NCI-H82 treated with DMSO at 0.1 percent for 48 hours (cell line): ENCODE data around the gene LIN7C.
"Not testable (repeated sequence)": the region's sequence is repeated elsewhere in the genome, so short reads cannot be mapped to it uniquely, and the experiment has no call there.

Experiments used
- DNase-seq: peaks from one replicate; lab custom pipeline; 2025; ENCODE audit not compliant: unreplicated experiment; lab: John Stamatoyannopoulos, UW

The LIN7C gene, protein sequence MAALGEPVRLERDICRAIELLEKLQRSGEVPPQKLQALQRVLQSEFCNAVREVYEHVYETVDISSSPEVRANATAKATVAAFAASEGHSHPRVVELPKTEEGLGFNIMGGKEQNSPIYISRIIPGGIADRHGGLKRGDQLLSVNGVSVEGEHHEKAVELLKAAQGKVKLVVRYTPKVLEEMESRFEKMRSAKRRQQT

GRCh38 chr11:27506200-27507182 lies at the start of gene LIN7C:
Gene LIN7C (minus strand): TSS chr11:27506769. CDS start chr11:27506752, 17 bp downstream.
- DNase-seq: peak; percentile 94

DNA sequence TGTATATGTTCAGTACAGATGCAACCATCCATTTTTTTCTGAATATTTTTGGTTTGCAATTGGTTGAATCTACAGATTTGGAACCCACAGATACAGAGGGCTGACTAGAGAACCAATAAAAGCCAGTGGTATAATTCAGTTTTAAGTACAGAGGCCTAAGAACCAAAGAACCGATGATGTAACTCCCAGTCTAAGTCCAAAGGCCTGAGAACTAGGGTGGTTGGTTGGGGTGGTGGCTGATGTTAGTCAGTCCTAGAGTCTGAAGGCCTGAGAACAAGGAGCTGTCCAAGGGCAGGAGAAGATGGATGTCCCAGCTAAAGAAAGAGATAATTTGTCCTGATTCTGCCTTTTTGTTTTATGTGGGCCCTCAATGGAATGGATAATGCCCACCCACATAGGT lies 48.7 kb upstream of the LIN7C start:
- no peak for DNase-seq

DNA sequence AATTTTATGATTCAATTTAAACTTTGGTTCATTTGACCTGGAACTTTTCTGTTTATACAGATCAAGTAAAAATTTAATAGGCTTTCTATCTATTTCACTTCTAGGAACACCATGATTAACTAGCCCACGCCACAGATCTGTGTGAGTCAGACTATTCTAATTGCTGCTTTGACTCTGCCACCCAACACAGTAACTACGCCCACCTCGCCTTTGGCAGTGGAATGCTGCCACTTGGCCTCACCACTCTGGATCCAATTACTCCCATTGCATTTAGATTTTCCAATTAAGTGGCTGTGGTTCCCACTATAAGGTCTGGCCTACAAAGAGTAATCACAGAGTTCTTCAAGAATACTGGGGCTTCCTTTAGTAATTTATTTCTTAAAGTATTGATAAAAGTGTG lies 46.6 kb upstream of the LIN7C start:
- DNase-seq: no peak

GRCh38 chr11:27552341-27552740 lies 45.8 kb upstream of the LIN7C start:
- peak; percentile 84 for DNase-seq

- DNase-seq: no peak
Observed at GRCh38 chr11:27551127-27551526, 44.6 kb upstream of the LIN7C start.

- peak; percentile 33 for DNase-seq
Observed at GRCh38 chr11:27545946-27546345, 39.4 kb upstream of the LIN7C start.

DNA sequence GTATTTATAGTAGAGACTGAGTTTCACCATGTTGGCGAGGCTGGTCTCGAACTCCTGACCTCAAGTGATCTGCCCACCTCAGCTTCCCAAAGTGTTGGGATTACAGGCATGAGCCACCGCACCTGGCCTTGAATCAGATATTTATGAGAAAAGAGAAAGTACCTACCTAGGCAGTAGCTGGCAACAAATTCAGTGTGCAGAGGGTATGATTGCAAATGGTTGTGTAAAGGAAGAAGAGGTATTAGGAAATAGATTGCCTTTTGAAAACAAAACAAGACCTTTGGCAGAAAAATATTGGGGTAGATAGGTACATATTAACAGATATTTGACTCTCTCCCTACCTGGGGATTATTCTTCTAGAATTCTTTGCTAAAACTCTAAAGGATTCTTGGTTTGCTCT lies 38.5 kb upstream of the LIN7C start:
- DNase-seq: no peak

GRCh38 chr11:27541790-27542189 lies 35.2 kb upstream of the LIN7C start:
- DNase-seq: no peak

DNA sequence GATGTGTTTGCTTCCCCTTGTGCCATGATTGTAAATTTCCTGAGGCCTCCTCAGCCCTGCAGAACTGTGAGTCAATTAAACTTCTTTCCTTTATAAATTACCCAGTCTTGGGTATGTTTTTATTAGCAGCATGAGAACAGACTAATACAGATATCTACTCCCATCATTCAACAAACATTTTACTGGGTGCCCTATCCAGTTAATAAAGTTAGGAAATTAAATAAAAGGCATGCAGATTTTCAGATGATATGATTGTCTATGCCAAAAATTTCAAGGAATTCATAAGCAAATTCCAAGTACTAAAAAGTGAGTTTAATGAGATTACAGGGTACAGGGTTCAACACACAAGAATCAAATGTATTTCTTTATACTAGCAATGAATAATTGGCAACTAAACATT lies 33.5 kb upstream of the LIN7C start:
- DNase-seq: no peak

DNA sequence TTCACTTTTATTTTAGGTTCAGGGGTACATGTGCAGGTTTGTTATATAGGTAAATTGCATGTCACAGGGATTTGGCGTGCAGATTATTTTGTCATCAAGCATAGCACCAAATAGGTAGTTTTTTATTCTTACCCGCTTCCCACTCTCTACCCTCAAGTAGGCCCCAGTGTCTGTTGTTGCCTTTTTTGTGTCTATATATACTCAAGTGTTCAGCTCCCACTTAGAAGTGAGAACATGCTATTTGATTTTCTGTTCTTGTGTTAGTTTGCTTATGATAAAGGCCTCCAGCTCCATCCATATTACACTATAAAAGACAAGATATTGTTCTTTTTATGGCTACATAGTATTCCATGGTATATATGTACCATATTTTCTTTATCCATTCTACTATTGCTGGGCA lies 28.5 kb upstream of the LIN7C start:
- DNase-seq: no peak

- no peak for DNase-seq
Observed at GRCh38 chr11:27532652-27533325, 26.2 kb upstream of the LIN7C start.

GRCh38 chr11:27528712-27529111 lies 22.1 kb upstream of the LIN7C start:
- no peak for DNase-seq

DNA sequence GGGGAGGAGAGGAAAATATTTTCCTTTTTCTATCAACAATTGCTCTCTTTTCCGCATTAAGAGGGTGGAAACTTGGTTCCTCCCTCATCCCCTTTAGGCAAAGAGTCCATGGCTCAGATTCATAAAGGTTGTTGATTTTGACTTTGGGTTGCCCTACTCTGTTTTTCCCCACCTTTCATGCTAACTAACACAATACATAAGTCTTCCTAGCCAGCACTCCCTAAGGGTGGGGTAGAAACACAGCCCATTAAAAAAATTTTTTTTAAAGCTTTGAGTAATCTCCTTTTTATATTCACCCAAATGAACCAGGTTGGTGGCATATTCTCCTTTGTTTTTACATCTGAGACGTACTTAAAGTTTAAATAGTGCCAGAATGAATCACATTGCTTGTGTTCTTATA lies 20.0 kb upstream of the LIN7C start:
- no peak for DNase-seq

GRCh38 chr11:27525824-27526516 lies 19.4 kb upstream of the LIN7C start:
- no peak for DNase-seq

DNA sequence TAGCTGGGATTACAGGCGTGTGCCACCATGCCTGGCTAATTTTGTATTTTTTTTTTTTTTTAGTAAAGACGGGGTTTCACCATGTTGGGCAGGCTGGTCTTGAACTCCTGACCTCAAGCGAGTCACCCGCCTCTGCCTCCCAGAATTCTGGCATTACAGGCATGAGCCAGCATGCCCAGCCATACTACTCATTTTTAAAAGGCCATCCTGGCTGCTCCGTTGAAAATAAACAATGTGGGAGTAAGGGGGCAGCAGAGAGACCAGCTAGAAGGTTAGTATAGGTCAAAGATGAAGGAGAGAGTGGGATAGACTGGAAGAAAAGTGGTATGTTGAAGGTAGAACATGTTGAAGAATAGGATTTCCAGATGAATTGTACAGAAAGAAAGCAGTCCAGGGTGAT lies 17.6 kb upstream of the LIN7C start:
- no peak for DNase-seq

DNA sequence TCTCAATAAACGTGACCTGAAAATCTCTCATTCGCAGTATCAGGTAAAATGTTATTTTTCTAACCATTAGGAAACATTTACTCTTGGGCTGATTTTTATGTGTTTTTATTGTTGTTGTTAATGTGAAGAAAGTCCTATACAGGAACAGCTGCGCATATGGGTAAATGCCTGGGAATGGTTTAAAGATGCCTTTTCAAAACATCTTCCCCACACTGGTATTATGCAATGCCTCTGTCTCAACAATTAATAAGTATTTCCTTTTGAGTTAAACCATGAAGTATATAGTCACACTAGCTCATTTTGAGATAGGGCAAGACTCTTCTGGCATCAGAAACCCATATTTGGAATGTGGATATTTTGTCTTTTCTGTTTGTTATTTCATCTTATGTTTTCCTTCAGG lies 13.7 kb upstream of the LIN7C start:
- DNase-seq: no peak

DNA sequence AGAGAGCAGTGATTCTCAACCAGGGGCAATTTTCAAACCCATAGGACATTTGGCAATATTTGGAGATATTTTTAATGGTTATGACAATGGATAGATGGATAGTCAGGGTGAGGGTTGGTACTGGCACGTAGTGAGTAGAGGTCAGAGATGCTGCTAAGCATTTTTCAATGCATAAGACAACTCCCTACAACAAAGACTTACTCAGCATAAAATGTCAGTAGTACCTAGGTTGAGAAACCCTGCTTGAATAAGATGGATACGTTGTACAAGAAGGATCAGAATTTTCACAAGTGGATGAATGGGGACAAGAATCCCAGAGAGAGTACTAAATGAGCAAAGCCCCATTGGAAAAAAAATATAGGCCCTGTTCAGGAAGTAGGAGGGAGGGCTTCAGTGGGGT lies 11.9 kb upstream of the LIN7C start:
- no peak for DNase-seq

- DNase-seq: not testable (repeated sequence)
Observed at GRCh38 chr11:27517490-27517889, 10.9 kb upstream of the LIN7C start.

DNA sequence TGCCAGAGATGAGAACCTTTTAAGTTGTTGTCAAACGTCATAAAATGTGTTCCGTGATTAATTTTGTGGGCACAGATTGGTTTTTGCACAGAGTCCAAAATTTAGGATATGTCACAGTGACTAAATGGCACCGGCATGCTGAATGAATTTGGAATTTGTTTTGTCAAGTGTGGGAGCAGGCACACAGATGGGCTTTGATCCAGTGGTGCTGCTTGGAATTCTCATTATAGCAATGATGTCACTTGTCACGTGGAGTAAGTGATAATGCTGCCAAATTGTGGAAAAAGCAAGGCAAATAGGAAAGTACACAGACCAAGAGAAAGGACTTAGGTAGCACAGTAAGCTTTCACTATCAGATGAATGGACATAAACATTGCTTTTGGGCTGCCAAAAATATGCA lies 8.0 kb upstream of the LIN7C start:
- DNase-seq: no peak

GRCh38 chr11:27514076-27514475 lies 7.5 kb upstream of the LIN7C start:
- DNase-seq: no peak

GRCh38 chr11:27513389-27513788 lies 6.8 kb upstream of the LIN7C start:
- no peak for DNase-seq
